Immature natural killer cell (primary cell): ENCODE results near the gene USP48. TPM values are rescaled to one million over a fixed set of nuclear protein-coding genes. Genes with fewer than 3 reads are reported as not detected.

Experiments
- DNase-seq, 3 donors: peaks; one replicate each; pipeline ENCODE4 v3.0.0; 2022; ENCODE audit warnings: mixed read lengths in 1 of 3
- H3K27ac Mint-ChIP-seq, 6 donors: one replicate each; pipeline ENCODE4 v1.8.0; 2020; ENCODE audit warnings: mixed read lengths in 6 of 6, mild to moderate bottlenecking in 5 of 6, inconsistent platforms in 4 of 6, moderate library complexity in 3 of 6
- H3K27me3 Mint-ChIP-seq, 3 donors: one replicate each; pipeline ENCODE4 v1.8.0; 2020 to 2021; ENCODE audit warnings: low read depth in 3 of 3, mild to moderate bottlenecking in 3 of 3, mixed read lengths in 3 of 3, moderate library complexity in 3 of 3, inconsistent platforms in 1 of 3
- H3K36me3 Mint-ChIP-seq, 3 donors: one replicate each; pipeline ENCODE4 v1.8.0; 2020; ENCODE audit warnings: mixed read lengths in 3 of 3, inconsistent platforms in 2 of 3, mild to moderate bottlenecking in 2 of 3
- H3K4me1 Mint-ChIP-seq, 2 donors: one replicate each; pipeline ENCODE4 v1.8.0; 2020; ENCODE audit warnings: inconsistent platforms in 2 of 2, mild to moderate bottlenecking in 2 of 2, mixed read lengths in 2 of 2, moderate library complexity in 1 of 2
- H3K4me3 Mint-ChIP-seq, 5 donors: one replicate each; pipeline ENCODE4 v1.8.0; 2020; ENCODE audit warnings: mild to moderate bottlenecking in 5 of 5, mixed read lengths in 5 of 5, inconsistent platforms in 3 of 5, moderate library complexity in 3 of 5
- H3K9me3 Mint-ChIP-seq, 6 donors: one replicate each; pipeline ENCODE4 v1.8.0; 2020; ENCODE audit warnings: mild to moderate bottlenecking in 6 of 6, mixed read lengths in 6 of 6, inconsistent platforms in 4 of 6, moderate library complexity in 3 of 6
- polyA plus RNA-seq, 3 donors: library from polyadenylated mRNA; unstranded; fragments of 300-500 nt; fragmentation: Illumina TruSeq; gene quantifications; one replicate each; pipeline ENCODE4 v1.2.3, GENCODE V29; 2021

The USP48 gene
- polyA plus RNA-seq, 3 donors from 2014 or later = 24.9 to 31.8 (median 26.3) TPM

GRCh38 chr1:21736876-21737275, 46.1 kb downstream of the USP48 start:
- H3K4me3 Mint-ChIP-seq = no peak overlapping the region
- no peak for DNase-seq
- H3K36me3 Mint-ChIP-seq = peaks cover 0 to 27% (median 21%) of the 10 kb centered on the region in 3 donors
- H3K9me3 Mint-ChIP-seq = no peaks in the 10 kb centered on the region
- no peak overlapping the region for H3K27ac Mint-ChIP-seq
- peaks cover 0 to 2% (median 0%) of the 10 kb centered on the region in 3 donors for H3K27me3 Mint-ChIP-seq
- H3K4me1 Mint-ChIP-seq = peaks cover 0 to 10% of the 10 kb centered on the region in 2 donors

DNA sequence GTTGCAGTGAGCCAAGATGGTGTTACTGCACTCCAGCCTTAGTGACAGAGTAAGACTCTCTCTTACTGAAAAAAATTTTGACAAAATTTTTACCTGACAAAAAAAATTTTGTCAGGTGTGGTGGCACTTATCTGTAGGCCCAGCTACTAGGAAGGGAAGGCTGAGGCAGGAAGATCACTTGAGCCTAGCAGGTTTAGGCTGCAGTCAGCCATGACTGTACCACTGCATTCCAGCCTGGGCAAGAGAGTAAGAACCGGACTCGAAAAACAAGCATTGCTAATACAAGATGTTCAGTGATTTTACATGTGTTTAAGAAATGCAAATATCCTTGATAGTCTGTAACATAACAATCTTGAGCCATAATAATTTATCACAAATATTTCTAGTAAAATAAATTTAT, 46.9 kb downstream of the USP48 start:
- H3K27me3 Mint-ChIP-seq = no peaks in the 10 kb centered on the region
- peaks cover 0 to 27% (median 21%) of the 10 kb centered on the region in 3 donors for H3K36me3 Mint-ChIP-seq
- H3K27ac Mint-ChIP-seq = no peak overlapping the region
- no peaks in the 10 kb centered on the region for H3K9me3 Mint-ChIP-seq
- peaks cover 0 to 9% of the 10 kb centered on the region in 2 donors for H3K4me1 Mint-ChIP-seq
- no peak overlapping the region for H3K4me3 Mint-ChIP-seq
- DNase-seq = no peak

GRCh38 chr1:21734526-21734925, 48.4 kb downstream of the USP48 start:
- Mint-ChIP-seq H3K36me3 (peaks cover 0 to 20% (median 14%) of the 10 kb centered on the region in 3 donors), H3K27me3 (no peaks in the 10 kb centered on the region), H3K4me3 (no peak overlapping the region), H3K27ac (no peak overlapping the region), H3K4me1 (no peaks in the 10 kb centered on the region), H3K9me3 (no peaks in the 10 kb centered on the region)
- no peak for DNase-seq

- Mint-ChIP-seq H3K9me3 (no peaks in the 10 kb centered on the region), H3K27ac (no peak overlapping the region), H3K4me1 (no peaks in the 10 kb centered on the region), H3K36me3 (peaks cover 5 to 24% (median 17%) of the 10 kb centered on the region in 3 donors), H3K27me3 (no peaks in the 10 kb centered on the region), H3K4me3 (no peak overlapping the region)
- DNase-seq = no peak
These were observed 50.3 kb downstream of the USP48 start for GRCh38 chr1:21732664-21733063.

DNA sequence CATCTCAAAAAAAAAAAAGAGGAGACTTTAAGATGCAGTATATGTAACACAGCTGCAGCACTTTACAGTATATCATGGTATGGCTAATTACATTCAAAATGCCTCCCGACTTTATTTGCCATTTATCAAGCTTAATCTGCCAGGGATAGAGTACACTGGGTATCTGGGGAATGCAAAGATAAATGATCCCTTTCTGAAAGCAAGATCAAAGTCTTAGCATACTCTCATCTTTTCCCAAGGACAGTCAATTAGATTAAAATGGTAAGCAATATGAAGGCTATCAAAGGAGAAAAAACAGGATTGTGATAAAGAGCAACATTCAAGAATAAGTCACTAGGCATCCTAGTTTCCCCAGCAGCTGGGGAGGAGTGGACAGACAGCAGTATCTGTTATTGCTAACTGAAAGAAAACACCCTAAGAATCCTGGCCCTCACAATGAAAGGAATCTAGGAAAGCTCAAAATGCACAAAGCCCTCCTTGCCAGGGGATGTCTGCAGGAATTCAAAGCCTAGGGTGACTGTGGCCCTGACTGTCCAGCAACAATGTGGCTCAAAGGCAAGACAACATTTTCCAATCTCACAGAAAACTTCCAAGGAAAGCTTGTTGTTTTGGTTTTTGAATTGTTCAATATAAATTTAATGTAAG, 57.1 kb downstream of the USP48 start:
- Mint-ChIP-seq H3K4me3 (no peak overlapping the region), H3K9me3 (no peaks in the 10 kb centered on the region), H3K27me3 (no peaks in the 10 kb centered on the region), H3K27ac (peak overlapping the region in 1 of 6 donors; percentile 4), H3K36me3 (peaks cover 17 to 22% (median 22%) of the 10 kb centered on the region in 3 donors), H3K4me1 (no peaks in the 10 kb centered on the region)
- no peak for DNase-seq

DNA sequence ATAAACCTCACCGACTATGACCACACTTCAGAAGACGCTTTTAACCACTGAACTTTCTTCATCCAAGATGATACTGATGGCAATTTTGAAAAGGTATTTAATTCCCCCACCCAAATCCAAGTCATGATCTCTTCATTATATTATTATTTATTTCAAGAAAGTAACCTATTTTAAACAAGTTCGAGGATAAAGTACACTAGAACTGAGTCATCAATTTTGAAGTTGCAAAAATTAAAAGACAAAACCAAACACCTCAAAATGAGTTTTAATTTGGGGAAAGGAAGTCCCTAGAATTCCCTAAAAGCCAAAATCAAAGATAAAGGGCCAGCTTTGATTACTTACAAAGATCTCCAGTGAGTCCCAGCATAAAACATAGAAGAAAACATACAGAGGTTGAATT, 58.4 kb downstream of the USP48 start:
- H3K36me3 Mint-ChIP-seq = peaks cover 19 to 23% (median 22%) of the 10 kb centered on the region in 3 donors
- H3K4me3 Mint-ChIP-seq = no peak overlapping the region
- H3K27me3 Mint-ChIP-seq = peaks cover 0 to 2% (median 0%) of the 10 kb centered on the region in 3 donors
- H3K4me1 Mint-ChIP-seq = no peaks in the 10 kb centered on the region
- H3K9me3 Mint-ChIP-seq = no peaks in the 10 kb centered on the region
- no peak overlapping the region for H3K27ac Mint-ChIP-seq
- no peak for DNase-seq

DNA sequence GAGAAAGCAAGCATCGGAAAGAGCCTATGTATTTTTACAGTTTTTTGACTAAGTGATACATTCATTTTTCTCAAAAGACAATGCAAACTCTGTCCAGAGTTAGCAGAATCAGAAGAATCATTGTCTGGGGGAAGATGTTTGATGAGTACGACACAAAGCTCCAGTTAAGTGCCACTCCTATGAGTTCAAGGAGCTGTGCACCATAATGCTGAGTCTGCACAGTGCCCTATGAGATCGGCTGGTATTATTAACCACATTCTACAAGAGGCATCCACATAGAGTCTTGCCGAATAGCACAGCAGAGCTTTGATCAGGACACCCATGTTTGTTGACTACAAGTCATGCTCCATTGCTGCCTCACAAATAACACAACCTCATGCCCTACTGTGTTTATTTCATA, 58.9 kb downstream of the USP48 start:
- no peaks in the 10 kb centered on the region for H3K9me3 Mint-ChIP-seq
- H3K27ac Mint-ChIP-seq = no peak overlapping the region
- no peak for DNase-seq
- H3K36me3 Mint-ChIP-seq = peaks cover 19 to 23% (median 22%) of the 10 kb centered on the region in 3 donors
- H3K27me3 Mint-ChIP-seq = peaks cover 0 to 2% (median 0%) of the 10 kb centered on the region in 3 donors
- no peak overlapping the region for H3K4me3 Mint-ChIP-seq
- H3K4me1 Mint-ChIP-seq = no peaks in the 10 kb centered on the region

GRCh38 chr1:21721295-21721985, 61.5 kb downstream of the USP48 start:
- Mint-ChIP-seq H3K4me3 (no peak overlapping the region), H3K27me3 (peaks cover 0 to 2% (median 0%) of the 10 kb centered on the region in 3 donors), H3K9me3 (no peaks in the 10 kb centered on the region), H3K4me1 (no peaks in the 10 kb centered on the region), H3K36me3 (peaks cover 18 to 27% (median 23%) of the 10 kb centered on the region in 3 donors), H3K27ac (peak overlapping the region in 4 of 6 donors; percentile 20 to 57 (median 40))
- no peak for DNase-seq

- DNase-seq = no peak
These were observed 66.8 kb downstream of the USP48 start for GRCh38 chr1:21716169-21716568.

DNA sequence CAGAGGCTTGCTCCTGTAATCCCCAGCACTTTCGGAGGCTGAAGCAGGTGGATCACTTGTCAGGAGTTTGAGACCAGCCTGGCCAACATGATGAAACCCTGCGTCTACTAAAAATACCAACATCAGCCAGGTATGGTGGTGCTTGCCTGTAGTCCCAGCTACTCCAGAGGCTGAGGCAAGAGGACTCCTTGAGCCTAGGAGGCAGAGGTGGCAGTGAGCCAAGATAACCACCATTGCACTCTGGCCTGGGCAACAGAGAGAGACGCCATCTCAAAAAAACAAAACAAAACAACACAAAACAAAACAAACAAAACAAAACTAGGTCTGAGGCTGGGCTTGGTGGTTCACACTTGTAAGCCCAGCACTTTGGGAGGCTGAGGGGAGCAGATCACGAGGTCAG, 75.1 kb downstream of the USP48 start:
- Mint-ChIP-seq H3K4me3 (no peak overlapping the region), H3K4me1 (no peaks in the 10 kb centered on the region), H3K36me3 (peaks cover 10 to 43% (median 15%) of the 10 kb centered on the region in 3 donors), H3K27ac (no peak overlapping the region), H3K9me3 (no peaks in the 10 kb centered on the region), H3K27me3 (no peaks in the 10 kb centered on the region)
- DNase-seq = no peak

More at GRCh38 chr1:21716169-21716568, 66.8 kb downstream of the USP48 start:
- H3K4me1 Mint-ChIP-seq = no peaks in the 10 kb centered on the region
- H3K36me3 Mint-ChIP-seq = peaks cover 12 to 42% (median 15%) of the 10 kb centered on the region in 3 donors
- H3K4me3 Mint-ChIP-seq = no peak overlapping the region
- no peaks in the 10 kb centered on the region for H3K9me3 Mint-ChIP-seq
- peak overlapping the region in 1 of 6 donors; percentile 52 for H3K27ac Mint-ChIP-seq
- H3K27me3 Mint-ChIP-seq = peaks cover 0 to 2% (median 0%) of the 10 kb centered on the region in 3 donors

DNA sequence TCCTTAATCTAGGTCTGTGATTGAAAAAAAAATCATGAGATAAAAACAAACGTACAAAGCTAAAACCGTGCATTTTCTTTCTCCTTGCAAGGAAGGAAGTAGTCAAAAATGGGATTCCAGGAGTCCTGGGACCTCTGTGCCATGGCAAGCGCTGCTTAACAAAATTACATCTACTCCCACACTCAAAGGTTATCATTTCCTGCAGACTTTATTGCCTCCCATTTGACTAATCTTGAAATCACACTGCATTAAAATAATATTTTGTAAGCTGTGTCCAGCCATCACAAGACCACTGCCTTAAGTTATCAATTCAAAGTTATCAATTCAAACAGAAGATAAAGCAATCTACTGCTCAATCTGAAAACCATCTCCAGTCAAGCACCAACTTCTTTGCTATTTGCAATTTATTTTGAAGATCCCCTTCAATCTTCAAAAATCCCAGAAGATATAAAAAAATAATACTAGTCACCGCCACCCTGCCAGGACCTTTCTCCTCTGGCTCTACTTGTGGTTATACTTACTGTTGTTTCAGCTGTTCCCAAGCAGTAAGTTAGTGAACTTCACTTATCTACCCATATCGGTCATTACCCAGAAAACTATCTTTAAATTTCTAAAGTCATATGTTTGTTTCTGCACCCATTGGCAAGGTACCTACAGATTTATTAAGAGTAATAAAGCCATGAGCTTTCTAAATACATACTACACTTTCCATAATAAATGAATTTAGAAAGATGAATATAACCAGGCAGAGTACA, 75.7 kb downstream of the USP48 start:
- DNase-seq = no peak
- Mint-ChIP-seq H3K27me3 (no peaks in the 10 kb centered on the region), H3K27ac (no peak overlapping the region), H3K4me3 (no peak overlapping the region), H3K9me3 (no peaks in the 10 kb centered on the region), H3K36me3 (peaks cover 10 to 41% (median 15%) of the 10 kb centered on the region in 3 donors), H3K4me1 (no peaks in the 10 kb centered on the region)

GRCh38 chr1:21706151-21706835, 76.7 kb downstream of the USP48 start:
- H3K27me3 Mint-ChIP-seq = no peaks in the 10 kb centered on the region
- peaks cover 16 to 44% (median 22%) of the 10 kb centered on the region in 3 donors for H3K36me3 Mint-ChIP-seq
- H3K4me1 Mint-ChIP-seq = no peaks in the 10 kb centered on the region
- no peak for DNase-seq
- H3K27ac Mint-ChIP-seq = peak overlapping the region in 1 of 6 donors; percentile 29
- H3K9me3 Mint-ChIP-seq = no peaks in the 10 kb centered on the region
- no peak overlapping the region for H3K4me3 Mint-ChIP-seq

DNA sequence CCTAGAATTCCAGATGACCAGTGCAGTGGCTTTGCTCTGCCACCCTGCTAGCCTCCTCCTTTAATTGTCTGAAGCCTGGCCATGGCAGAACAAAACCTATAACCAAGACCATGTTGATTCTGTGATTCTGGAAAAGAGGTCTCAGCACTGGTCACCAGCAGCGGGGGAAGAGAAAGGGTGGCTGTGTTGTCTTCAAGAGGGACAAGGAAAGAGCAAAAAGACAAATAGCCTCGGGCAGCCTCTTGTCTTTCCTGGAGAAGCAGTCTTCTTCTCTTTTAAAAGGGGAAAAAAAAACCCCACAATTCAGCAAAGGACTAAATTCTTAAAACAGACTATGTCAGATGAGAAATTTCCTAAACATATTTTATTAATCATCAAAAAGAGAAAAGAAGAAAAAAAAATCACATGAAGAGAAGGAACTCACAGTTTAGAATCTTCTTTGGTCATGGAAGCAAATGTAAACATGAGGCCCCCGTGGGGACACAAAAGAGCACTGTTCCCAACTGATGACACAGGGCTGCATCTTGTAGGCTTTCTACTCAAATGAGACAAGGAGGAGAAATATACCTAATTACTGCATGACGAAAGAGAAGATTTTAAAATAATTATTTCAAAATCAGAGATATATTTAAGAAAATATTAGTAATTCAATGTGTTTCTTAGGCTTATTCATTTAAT, 77.5 kb downstream of the USP48 start:
- Mint-ChIP-seq H3K27ac (peak overlapping the region in 1 of 6 donors; percentile 4), H3K9me3 (no peaks in the 10 kb centered on the region), H3K36me3 (peaks cover 17 to 43% (median 23%) of the 10 kb centered on the region in 3 donors), H3K4me3 (no peak overlapping the region), H3K27me3 (no peaks in the 10 kb centered on the region), H3K4me1 (peaks cover 0 to 2% of the 10 kb centered on the region in 2 donors)
- no peak for DNase-seq
